Measurements from ENCODE around the gene SLC38A10.

The SLC38A10 gene

DNA sequence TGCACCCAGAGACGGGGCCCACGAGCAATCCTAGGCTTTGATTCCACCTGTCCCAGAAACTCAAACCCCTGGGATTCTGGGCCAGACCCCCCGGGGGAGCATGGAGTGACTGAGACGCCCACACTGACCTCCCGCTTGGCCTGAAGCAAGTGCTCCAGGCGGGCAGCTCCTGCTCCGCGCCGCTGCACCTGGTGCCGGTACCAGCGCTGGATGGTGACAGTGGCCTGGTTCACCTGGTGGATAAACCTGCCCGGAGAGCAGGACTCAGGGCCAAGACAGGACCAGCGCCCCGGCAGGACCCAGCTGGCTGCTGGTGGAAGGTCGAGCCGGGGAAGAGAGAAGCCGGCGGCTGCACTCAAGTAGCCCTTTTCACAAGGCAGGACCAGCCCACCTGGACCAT lies 94.9 kb downstream of the SLC38A10 start:
- no peak for DNase-seq

DNA sequence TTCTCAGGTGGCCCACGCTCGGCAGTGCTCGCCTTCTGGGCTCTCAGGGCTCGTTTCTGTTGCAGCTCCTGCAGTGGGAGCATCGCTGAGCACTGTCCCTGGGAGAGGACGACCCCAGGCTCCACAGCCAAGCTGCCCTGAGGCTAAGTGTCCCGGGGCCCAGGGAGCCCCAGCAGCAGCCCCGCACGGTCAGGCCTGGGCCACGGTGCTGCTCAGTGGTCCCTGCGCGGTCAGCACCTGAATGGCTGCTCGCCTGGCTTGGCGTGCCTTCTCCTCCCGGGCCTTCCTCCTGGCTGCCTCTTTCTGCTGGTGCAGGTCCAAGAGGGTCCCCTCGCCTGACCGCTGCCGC lies 95.7 kb downstream of the SLC38A10 start:
- DNase-seq, result no peak

DNA sequence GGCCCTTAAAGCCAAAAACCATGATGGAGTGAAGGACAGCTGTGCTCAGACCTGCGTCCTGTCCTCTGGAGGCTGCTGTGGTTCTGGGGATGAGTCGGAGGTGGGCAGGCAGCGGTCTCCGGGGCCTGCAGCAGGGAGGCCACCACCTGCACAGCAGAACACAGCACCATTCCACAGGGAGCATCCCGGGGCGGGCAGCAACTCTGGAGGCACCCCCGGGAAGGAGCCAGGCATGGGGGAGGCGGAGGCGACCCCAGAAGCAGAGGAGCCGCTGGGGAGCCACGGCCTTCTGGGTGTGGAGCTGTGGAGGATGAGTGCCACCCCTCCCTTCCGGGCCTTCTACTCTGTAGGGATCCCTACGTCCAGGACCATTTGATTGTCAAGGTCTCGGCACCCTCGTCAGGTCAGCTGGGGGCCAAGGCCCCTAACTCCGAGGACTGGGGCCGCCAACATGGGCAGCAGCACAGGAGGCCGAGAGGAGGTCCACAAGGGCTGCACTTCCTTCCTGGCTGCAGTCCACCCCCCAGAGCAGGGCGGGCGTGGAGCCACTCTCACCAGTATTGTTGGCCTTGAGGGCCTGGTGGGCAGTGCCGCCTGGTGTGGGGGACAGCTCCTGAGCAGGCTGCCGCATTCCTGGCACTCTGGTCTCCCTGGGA lies 96.2 kb downstream of the SLC38A10 start:
- DNase-seq, result no peak

DNA sequence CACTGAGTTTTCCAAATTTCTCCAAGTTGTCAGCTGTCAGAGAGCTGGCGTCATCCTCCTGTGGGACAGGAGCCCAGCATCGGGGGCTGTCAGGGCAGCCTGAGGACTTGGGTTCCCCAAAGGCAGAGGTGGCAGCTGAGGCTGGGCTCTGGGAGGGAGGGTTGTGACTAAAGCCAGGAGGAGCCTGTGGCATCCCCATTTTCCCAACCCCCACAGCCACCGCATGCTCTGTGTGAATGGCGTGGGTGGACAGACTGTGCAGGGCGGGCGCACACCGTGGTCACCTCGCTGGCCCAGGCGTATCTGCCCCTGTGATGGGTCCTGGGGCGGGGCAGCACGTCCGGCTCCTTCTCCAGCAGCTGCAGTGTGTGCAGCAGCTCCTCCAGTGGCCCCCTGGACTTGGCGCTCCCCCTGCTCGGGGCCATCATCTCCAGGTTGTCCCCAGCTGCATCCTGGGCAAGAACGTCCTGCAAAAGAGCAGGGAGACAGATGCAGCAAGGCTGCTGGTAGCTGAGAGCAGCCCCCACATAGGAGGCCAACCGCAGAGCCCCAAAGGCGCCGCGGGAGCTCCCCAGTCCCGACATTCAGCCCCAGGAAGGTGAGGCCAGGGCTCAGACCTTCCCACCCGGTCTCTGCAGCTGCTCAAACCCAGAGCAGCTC lies 97.1 kb downstream of the SLC38A10 start:
- DNase-seq, result no peak

DNA sequence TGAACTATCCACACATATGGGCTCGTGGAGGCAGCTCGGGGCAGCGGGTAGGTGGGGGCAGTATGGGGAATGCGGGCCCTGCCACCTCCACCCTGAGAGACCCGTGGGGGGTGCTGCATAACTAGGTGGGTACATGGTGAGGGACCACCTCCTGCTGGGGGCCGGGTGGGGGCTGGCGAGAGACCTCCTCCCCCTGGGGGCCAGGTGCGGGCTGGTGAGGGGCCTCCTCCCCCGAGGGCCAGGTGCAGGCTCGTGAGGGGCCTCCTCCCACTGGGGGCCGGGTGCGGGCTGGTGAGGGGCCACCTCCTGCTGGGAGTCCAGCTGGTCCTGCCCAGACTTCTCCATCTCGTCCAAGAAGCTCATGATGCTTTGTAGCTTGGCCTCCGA lies 97.7 kb downstream of the SLC38A10 start:
- no peak for DNase-seq

DNA sequence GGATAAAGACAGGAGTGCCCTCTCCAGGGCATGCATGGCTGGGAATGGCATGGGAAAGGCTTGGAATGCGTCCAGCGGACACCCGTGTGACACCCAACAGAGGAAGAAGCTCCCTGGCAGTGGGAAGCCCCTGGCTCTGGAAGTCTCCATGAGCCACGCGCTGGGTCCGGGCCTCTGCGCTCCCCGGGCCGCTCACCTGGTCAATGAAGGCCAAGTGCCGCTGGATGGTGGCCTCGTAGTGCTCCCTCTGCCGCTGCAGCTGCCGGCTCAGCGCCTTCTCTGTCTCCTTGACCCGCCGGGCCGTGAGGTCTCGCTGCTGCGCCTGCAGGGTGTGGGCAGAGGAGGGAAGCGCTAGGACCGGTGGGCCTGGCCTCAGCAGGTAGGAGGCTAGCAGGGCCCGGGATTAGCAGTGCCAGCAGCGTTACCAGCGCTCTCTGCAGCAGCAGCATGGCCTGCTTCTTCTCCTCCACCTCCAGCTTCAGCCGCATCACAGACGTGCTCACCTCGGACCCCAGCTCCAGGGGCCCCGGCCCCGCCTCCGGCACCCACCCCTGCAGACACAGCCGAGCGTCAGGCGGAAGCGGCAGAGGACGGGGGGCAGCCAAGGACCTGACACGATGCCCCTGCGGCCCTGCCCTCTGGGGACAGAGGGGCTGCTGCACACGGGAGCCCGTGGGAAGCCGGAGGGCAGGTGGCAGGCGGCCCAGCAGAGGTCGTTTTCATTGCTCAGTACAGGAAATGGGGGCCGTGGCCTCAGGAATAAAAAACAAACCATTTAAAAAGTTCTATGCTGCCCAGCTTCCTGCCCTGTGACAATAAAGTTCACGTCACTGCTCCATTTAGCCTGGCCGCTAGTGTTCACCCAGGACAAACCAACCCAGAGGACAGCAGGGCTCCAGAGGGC lies 98.3 kb downstream of the SLC38A10 start:
- no peak for DNase-seq

DNA sequence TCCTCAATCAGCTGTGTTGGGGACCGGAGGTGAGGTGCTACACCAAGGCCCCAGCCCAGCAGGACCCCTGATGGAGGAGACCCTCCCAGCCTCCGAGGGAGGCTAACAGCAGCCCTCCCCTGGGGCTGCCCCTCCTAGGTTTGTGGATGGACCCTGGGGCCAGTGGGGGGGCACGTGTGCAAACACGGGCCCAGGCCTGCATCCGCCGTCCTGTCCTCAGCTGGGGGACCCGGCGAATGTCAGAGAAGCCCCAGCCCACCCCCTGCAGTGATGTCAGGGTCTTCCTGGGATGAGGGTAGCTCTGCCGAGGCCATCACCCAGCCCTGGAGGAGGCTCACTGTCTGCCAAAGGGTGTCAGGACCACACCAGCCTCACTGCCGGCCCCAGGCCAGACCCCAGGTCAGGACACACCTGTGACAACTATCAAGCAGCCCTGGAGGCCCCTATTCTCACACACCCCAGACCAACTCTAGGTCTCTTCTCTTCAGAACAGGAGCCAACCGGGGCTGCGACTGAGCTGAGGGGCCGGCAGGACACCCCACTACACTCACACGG lies 99.1 kb downstream of the SLC38A10 start:
- DNase-seq, result no peak

Data from stimulated activated CD4-positive, alpha-beta T cell treated with anti-CD3 and anti-CD28 coated beads, Interleukin-1b, Interleukin-23, amount 100 ng/mL, for 48 hours (primary cell).